SJCRH30 (cell line): ENCODE results near the gene LAMA3. TPM values are rescaled to one million over a fixed set of nuclear protein-coding genes. Genes with fewer than 3 reads are reported as not detected.
A peak's percentile ranks its signal among the peaks of the same experiment; 100 is the strongest.

ENCODE experiments used
- DNase-seq, 2 experiments: peaks; one replicate each; pipeline ENCODE4 v3.0.0-alpha.2; 2015 to 2020
- H3K27ac ChIP-seq: fragments of 250-450 bp; sonication (Bioruptor Pico); 2 replicates; pipeline ENCODE4 v1.5.1; 2020; ENCODE audit warnings: mild to moderate bottlenecking, moderate library complexity
- H3K27me3 ChIP-seq: fragments of 250-450 bp; sonication (Bioruptor Pico); 2 replicates; pipeline ENCODE4 v1.5.1; 2020; ENCODE audit warnings: mild to moderate bottlenecking, moderate library complexity
- H3K36me3 ChIP-seq: fragments of 250-450 bp; sonication (Bioruptor Pico); 2 replicates; pipeline ENCODE4 v1.5.1; 2020; ENCODE audit warnings: mild to moderate bottlenecking, moderate library complexity
- H3K4me1 ChIP-seq: fragments of 250-450 bp; sonication (Bioruptor Pico); 2 replicates; pipeline ENCODE4 v1.5.1; 2020; ENCODE audit warnings: mild to moderate bottlenecking, moderate library complexity
- H3K4me3 ChIP-seq: fragments of 250-450 bp; sonication (Bioruptor Pico); 2 replicates; pipeline ENCODE4 v1.5.1; 2020; ENCODE audit warnings: mild to moderate bottlenecking, moderate library complexity
- H3K9me3 ChIP-seq: fragments of 250-450 bp; sonication (Bioruptor Pico); replicated peaks from 2 replicates; pipeline ENCODE4 v1.5.1; 2020; ENCODE audit warnings: mild to moderate bottlenecking, moderate library complexity
- total RNA-seq: library from RNA; depleted of rRNA; stranded (reverse); fragments of >200 nt; shearing (Covaris generic); gene quantifications from 2 replicates; pipeline ENCODE4 v1.2.3, GENCODE V29; 2014

LAMA3 gene
- total RNA-seq, 1 experiment from 2014 or later = 0.04 TPM

GRCh38 chr18:23784832-23785245 lies 95.6 kb downstream of the LAMA3 start:
- peak; percentile 44 to 45 for DNase-seq
- no peaks in the 10 kb centered on the region for H3K36me3 ChIP-seq
- no peak overlapping the region for H3K27ac ChIP-seq
- no peak overlapping the region for H3K4me3 ChIP-seq
- H3K4me1 ChIP-seq = no peaks in the 10 kb centered on the region; the same call in 1 of the 2 replicates
- no peaks in the 10 kb centered on the region for H3K27me3 ChIP-seq
- H3K9me3 ChIP-seq = no peaks in the 10 kb centered on the region

- H3K27me3 ChIP-seq = no peaks in the 10 kb centered on the region
- DNase-seq = no peak
- no peak overlapping the region for H3K4me3 ChIP-seq
- no peaks in the 10 kb centered on the region for H3K36me3 ChIP-seq
- no peaks in the 10 kb centered on the region for H3K4me1 ChIP-seq
- no peak overlapping the region for H3K27ac ChIP-seq
- no peaks in the 10 kb centered on the region for H3K9me3 ChIP-seq
These were observed 103.8 kb downstream of the LAMA3 start for GRCh38 chr18:23793051-23793450.

DNA sequence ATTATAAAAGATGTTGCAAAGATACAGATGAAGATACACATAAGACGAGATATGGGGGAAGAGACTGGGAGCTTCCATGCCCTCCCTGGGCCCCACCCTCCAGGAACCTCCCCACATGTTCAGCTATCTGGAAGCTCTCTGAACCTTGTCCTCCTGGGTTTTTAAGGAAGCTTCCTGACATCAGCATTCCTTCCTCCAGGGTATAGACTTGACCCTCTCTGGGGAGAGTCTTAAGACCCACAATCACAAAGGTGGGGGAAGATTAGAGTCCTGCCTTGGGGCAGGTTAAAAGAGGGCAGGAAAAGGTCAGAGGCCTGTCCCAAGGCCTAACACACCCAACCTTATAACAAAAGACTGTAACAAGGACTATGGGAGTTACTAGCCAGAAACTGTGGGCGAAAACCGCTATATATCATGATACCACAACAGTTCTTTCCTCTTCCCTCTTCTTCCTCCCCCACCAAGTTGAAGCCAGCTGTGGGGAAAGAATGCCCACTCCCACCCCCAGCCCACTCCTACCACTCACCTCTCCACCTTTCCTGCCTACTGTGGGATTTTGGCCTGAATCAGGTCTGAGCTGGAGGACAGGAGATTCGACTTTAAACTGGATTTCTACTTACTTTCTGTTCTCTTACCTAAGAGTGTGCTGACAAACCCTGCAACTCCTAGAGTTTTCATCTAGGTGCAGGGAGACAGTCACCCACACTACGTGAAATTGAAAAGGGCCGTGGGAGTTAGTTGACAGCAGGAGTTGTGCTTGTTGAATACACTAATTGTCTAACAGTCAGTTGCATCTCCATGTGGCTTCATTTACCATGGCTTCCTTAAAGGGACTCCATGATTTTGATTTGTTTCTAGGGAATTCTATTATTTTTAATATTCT lies 105.0 kb downstream of the LAMA3 start:
- H3K27ac ChIP-seq = no peak overlapping the region
- H3K27me3 ChIP-seq = no peaks in the 10 kb centered on the region
- DNase-seq = no peak
- H3K9me3 ChIP-seq = no peaks in the 10 kb centered on the region
- no peaks in the 10 kb centered on the region for H3K36me3 ChIP-seq
- no peak overlapping the region for H3K4me3 ChIP-seq
- H3K4me1 ChIP-seq = no peaks in the 10 kb centered on the region

DNA sequence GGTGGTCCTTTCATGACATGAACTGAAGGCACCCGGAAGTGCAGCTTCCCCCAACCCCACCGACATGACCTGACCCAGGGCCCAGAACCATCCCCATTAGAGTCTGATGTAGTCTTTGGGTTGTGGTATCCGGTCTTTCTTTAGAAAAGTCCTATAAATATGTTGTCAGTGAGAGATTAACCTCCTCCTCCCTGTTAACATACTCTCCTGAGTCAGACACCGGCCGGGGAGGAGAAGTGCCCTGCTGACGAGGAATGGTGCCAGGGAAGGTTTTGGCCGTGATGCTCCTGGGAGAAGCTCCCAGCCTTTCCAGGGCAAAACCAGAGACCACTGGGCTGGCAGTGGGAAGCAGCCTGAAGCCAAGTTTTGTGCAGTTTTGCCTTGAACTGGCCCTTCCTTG lies 109.0 kb downstream of the LAMA3 start:
- Histone ChIP-seq H3K36me3 (no peaks in the 10 kb centered on the region), H3K27me3 (no peaks in the 10 kb centered on the region), H3K27ac (no peak overlapping the region), H3K9me3 (no peaks in the 10 kb centered on the region), H3K4me1 (no peaks in the 10 kb centered on the region), H3K4me3 (no peak overlapping the region)
- no peak for DNase-seq

GRCh38 chr18:23798824-23799223 lies 109.6 kb downstream of the LAMA3 start:
- Histone ChIP-seq H3K4me3 (no peak overlapping the region), H3K27me3 (no peaks in the 10 kb centered on the region), H3K36me3 (no peaks in the 10 kb centered on the region), H3K27ac (no peak overlapping the region), H3K4me1 (no peaks in the 10 kb centered on the region), H3K9me3 (no peaks in the 10 kb centered on the region)
- no peak for DNase-seq

DNA sequence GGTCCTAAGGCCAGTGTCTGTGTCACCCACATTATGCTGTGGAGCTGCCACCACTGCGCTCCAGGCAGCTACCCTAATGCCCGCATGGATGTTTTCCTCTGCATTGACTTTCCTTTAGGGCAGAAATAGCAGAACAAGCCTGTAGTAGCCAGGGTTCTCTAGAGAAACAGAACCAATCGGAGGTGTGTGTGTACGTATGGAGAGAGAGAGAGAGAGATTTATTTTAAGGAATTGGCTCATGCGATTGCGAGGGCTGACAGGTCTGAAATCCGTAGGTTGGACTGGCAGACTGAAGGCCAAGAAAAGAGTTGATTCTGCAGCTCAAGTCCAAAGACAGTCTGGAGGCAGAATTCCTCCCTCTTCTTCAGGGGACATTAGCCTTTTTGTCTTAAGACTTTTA lies 110.3 kb downstream of the LAMA3 start:
- Histone ChIP-seq H3K4me1 (no peaks in the 10 kb centered on the region), H3K27me3 (no peaks in the 10 kb centered on the region), H3K36me3 (no peaks in the 10 kb centered on the region), H3K4me3 (no peak overlapping the region), H3K9me3 (no peaks in the 10 kb centered on the region), H3K27ac (no peak overlapping the region)
- no peak for DNase-seq

GRCh38 chr18:23800902-23801301 lies 111.6 kb downstream of the LAMA3 start:
- Histone ChIP-seq H3K36me3 (no peaks in the 10 kb centered on the region), H3K27ac (no peak overlapping the region), H3K4me3 (no peak overlapping the region), H3K9me3 (no peaks in the 10 kb centered on the region), H3K27me3 (no peaks in the 10 kb centered on the region), H3K4me1 (no peaks in the 10 kb centered on the region)
- DNase-seq = no peak

GRCh38 chr18:23802817-23803216 lies 113.6 kb downstream of the LAMA3 start:
- H3K4me3 ChIP-seq = no peak overlapping the region
- no peaks in the 10 kb centered on the region for H3K36me3 ChIP-seq
- H3K27me3 ChIP-seq = no peaks in the 10 kb centered on the region
- H3K27ac ChIP-seq = no peak overlapping the region
- no peaks in the 10 kb centered on the region for H3K9me3 ChIP-seq
- DNase-seq = no peak
- no peaks in the 10 kb centered on the region for H3K4me1 ChIP-seq

DNA sequence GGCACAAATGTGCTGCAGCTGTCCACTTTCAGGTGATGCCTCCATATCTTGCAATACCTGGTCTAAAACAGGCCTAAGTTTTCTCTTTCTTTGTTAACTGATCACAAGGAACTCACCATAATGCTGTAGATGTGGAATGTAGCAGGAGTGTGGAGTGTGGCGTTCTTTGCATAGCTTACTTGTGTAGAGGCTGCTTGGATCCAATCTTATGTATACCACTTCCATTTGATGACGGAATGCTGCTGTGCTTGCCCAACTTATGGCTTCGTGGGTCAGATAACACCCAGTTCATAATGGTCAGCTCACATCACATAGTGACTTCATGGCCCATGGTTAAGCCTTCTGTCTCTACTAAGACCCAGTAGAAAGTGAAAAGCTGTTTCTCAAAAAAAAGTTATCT lies 114.5 kb downstream of the LAMA3 start:
- no peaks in the 10 kb centered on the region for H3K36me3 ChIP-seq
- DNase-seq = no peak
- no peaks in the 10 kb centered on the region for H3K9me3 ChIP-seq

DNA sequence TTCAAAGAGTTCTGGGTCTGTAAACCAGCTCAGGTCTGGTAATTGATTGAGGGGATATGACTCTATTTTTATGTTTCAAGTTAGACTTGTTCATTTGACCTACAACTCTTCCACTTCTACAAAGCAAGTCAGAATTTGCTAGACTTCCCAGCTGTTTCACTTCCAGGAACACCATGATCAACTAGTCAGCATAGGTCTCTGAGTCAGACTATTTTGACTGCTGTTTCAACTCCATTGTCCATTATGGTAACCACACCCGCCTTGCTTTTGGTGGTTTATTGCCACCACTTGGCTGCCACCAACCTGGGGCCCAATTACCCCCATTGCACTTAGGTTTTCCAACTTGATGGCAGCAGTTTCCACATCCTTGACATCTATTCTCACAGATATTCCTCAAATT lies 116.6 kb downstream of the LAMA3 start:
- Histone ChIP-seq H3K36me3 (no peaks in the 10 kb centered on the region), H3K4me3 (no peak overlapping the region), H3K27ac (no peak overlapping the region), H3K4me1 (no peaks in the 10 kb centered on the region), H3K9me3 (no peaks in the 10 kb centered on the region), H3K27me3 (no peaks in the 10 kb centered on the region)
- DNase-seq = no peak

More for the DNA sequence above, 114.5 kb downstream of the LAMA3 start:
- Histone ChIP-seq H3K27me3 (no peaks in the 10 kb centered on the region), H3K27ac (no peak overlapping the region), H3K4me3 (no peak overlapping the region), H3K4me1 (no peaks in the 10 kb centered on the region)

- H3K36me3 ChIP-seq = no peaks in the 10 kb centered on the region
- H3K4me3 ChIP-seq = no peak overlapping the region
- no peaks in the 10 kb centered on the region for H3K4me1 ChIP-seq
- DNase-seq = no peak
- no peaks in the 10 kb centered on the region for H3K27me3 ChIP-seq
- no peak overlapping the region for H3K27ac ChIP-seq
- no peaks in the 10 kb centered on the region for H3K9me3 ChIP-seq
These were observed 120.2 kb downstream of the LAMA3 start for GRCh38 chr18:23809415-23809814.

DNA sequence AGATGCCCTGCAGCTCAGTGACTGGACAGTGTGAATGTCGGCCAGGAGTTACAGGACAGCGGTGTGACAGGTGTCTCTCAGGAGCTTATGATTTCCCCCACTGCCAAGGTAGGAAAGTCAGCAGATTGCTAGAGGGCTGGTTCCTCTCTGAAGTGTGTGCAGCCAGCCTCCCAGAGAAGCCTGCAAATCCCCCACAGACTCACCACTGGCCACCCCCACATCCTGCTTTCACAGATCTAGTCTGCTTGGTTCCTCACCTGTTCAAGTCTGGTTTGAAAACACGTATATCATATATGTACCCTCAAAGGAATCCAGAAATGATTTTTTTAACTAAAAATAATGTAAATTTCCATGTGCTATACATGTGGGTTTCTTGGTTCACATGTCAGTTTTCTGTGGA lies 121.1 kb downstream of the LAMA3 start:
- H3K36me3 ChIP-seq = no peaks in the 10 kb centered on the region
- no peak for DNase-seq
- no peaks in the 10 kb centered on the region for H3K4me1 ChIP-seq
- H3K27me3 ChIP-seq = no peaks in the 10 kb centered on the region
- H3K27ac ChIP-seq = no peak overlapping the region
- no peak overlapping the region for H3K4me3 ChIP-seq
- no peaks in the 10 kb centered on the region for H3K9me3 ChIP-seq

GRCh38 chr18:23811176-23811575 lies 121.9 kb downstream of the LAMA3 start:
- no peaks in the 10 kb centered on the region for H3K4me1 ChIP-seq
- H3K27ac ChIP-seq = no peak overlapping the region
- no peak for DNase-seq
- H3K27me3 ChIP-seq = no peaks in the 10 kb centered on the region
- H3K36me3 ChIP-seq = no peaks in the 10 kb centered on the region
- H3K9me3 ChIP-seq = no peaks in the 10 kb centered on the region
- no peak overlapping the region for H3K4me3 ChIP-seq

DNA sequence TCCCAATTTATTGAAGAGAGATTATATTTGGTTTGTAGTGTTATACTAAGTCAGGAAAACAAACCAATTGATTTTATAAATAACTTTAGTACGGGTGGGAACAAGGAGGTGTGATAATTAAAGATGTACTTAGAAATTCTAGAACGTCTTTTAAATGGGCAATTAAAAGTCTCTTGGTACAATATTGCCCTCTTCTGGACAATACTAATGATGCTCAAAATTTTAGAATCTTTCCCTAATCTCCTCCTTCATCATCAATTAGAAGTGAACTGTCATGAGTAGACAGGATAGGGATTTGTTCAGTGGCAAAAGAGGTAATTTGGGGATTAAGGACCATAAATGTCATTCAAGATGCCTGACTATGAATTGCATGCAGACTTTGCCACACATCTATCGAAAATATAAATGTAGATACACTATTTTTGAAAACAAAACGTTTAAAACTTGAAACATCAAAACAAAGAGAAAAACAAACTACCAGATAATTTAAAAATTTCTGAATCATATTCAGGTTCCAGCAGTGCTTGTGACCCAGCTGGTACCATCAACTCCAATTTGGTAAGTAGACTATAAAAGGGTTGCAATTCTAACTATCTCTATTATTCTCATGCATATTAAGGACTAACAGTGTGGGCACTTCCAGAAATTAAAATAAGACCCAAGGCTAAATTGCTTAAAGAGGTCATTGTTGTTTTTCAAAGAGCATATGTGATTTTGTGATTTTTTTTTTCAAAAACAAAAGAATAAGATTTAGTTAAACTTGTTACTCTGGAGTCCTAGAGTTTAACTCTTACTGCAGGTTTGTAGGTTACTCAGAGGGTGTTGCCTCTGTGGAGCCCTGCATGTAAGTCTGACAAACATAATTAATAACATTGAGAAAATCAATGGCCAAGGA lies 123.5 kb downstream of the LAMA3 start:
- H3K27ac ChIP-seq = no peak overlapping the region
- H3K4me3 ChIP-seq = no peak overlapping the region
- H3K9me3 ChIP-seq = no peaks in the 10 kb centered on the region
- no peaks in the 10 kb centered on the region for H3K27me3 ChIP-seq
- DNase-seq = peak in 1 of 2 experiments; percentile 31
- H3K4me1 ChIP-seq = no peaks in the 10 kb centered on the region
- no peaks in the 10 kb centered on the region for H3K36me3 ChIP-seq

GRCh38 chr18:23814991-23815614 lies 125.8 kb downstream of the LAMA3 start:
- Histone ChIP-seq H3K27me3 (no peaks in the 10 kb centered on the region), H3K9me3 (no peaks in the 10 kb centered on the region), H3K27ac (no peak overlapping the region), H3K4me1 (no peaks in the 10 kb centered on the region), H3K36me3 (no peaks in the 10 kb centered on the region), H3K4me3 (no peak overlapping the region)
- no peak for DNase-seq
